Cerebellar nuclear complex (tissue), 1 donor: ENCODE results near the gene OR9A2.

ENCODE experiments used
- DNase-seq, 2 experiments: peaks; one replicate each; lab custom pipeline; 2025; lab: John Stamatoyannopoulos, UW

OR9A2 gene, protein sequence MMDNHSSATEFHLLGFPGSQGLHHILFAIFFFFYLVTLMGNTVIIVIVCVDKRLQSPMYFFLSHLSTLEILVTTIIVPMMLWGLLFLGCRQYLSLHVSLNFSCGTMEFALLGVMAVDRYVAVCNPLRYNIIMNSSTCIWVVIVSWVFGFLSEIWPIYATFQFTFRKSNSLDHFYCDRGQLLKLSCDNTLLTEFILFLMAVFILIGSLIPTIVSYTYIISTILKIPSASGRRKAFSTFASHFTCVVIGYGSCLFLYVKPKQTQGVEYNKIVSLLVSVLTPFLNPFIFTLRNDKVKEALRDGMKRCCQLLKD

DNA sequence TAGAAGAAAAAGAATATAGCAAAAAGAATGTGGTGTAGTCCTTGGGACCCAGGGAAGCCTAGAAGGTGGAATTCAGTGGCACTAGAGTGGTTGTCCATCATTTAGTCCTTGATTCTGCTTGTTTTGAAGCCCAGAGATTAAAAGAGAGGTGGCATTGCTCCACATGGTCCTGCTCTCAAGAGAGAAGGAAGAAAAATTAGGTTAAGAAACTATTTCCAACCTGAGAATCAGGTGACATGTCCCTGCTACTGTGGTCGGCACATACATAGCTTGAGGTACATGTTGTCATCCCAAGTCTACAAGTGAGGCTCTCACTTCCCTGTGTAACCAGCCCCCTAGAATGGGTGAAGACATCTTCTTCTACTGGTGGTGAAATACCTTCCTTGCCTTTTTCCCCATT lies at the start of gene OR9A2:
Gene OR9A2, minus strand, starts transcription at position 101 of the 400 bp plus-strand sequence. Its CDS starts 0 bp downstream, at position 101.
- DNase-seq, result no peak

DNA sequence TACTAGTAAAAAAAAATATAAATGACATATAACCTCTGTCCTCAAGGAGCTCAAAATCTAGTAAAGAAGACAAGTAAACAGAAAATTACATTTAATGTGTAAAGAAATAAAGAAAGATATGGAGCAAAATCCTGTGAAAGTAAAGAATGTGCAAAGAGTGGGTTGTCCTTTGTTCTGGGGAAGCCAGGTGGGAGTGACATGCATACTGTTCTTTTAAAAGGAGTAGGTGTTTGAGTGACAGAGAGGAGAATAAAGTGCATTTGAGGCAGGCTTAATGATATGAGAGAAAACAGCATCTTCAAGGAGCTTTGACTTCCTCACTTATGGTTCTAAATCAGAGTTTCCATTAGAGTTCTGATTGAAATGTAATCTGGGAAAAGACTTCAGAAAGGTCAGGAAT lies 47.2 kb upstream of the OR9A2 start:
- DNase-seq, result no peak

DNA sequence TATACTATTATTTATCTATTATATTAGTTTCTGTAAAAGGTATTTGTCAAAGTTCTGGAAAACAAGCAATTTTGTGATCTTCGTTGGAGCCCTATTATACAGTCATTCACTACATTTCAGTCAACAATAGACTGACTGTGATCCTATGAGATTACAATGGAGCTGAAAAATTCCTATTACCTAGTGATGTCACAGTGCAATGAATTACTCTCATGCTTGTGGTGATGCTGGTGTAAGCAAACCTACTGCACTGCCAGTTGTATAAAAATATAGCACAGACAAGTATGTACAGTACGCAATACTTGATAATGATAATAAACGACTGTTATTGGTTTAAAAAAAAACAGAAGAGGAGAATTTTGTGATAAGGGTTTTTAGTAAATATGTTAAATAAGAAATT lies 46.6 kb upstream of the OR9A2 start:
- DNase-seq, result no peak

DNA sequence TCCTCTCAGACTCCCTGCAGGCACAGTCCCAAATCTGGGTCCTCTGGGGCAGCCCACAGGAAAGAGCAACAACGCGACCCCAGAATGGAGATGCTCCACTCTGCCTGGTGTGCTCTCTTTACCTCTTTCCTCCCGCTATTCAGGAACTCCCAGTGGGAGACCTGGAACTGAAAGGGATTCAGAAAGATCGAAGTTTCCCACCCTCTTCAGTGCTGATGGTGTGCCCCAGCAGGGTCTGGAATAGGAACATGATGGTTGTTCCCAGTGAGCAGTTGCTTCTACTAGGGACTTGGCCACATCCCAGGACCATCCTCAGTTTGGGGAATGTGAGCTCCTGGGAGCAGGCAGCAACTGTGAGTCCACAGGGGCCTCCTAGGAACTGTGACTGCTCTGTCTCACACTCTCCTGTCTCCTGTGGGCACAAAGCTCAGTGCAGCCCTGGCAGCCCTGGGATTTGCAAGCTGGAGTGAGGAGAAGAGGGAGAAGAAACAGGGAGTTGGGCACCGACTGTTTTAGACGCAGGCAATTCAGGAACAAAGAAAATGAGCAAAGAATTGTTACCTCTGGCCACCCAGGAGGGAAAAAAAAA lies 43.1 kb upstream of the OR9A2 start:
- DNase-seq, result no peak

DNA sequence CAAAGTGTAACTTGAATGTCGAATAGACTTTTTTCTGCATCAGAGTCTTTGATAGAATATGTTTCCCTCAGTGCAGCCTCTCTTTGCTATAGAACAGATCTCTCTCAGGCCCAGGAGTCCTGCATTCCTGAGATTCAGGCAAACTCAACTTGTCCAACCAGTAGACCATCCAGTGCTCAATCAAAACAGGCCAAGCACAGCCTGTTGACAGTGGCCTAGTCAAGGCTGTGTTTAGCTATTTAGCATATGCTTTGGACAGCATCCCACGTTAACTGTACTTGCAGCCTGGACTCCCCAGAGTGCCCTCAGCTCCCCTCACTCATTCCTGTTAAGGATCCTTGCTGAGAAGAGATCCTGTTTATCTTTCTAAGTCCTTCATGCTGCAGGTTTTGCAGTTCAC lies 41.5 kb upstream of the OR9A2 start:
- no peak for DNase-seq

DNA sequence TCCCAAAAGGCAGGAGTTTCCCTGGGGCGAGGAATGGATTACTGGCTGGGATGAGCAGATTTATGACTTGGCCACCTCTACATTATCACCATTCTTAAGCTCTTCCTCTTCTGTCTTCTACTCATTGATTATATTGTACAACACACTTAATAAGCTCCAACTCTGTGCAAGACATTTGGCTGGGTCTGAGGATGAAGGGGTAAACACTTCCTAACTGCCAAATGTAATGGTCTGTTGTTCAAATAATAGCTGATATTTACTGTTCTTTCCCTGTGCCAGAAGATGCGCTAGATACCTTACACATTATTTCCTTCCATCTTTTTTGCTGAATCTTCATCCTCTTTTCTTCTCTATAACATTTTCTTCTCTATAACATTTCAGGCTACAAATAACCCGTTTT lies 36.8 kb upstream of the OR9A2 start:
- DNase-seq, result no peak

DNA sequence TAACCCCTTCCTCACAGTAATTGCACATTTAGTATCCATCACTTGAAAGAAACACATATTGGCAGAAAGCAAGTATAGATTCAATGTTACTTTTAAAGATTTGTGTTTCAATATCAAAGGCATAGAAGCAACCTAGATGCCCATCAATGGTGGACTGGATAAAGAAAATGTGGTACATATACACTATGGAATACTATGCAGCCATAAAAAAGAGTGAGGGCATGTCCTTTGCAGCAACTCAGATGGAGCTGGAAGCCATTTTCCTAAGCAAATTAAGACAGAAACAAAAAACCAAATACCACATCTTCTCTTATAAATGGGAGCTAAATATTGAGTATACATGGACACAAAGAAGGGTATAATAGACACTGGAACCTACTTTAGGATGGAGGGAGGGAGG lies 28.8 kb upstream of the OR9A2 start:
- DNase-seq, result no peak

DNA sequence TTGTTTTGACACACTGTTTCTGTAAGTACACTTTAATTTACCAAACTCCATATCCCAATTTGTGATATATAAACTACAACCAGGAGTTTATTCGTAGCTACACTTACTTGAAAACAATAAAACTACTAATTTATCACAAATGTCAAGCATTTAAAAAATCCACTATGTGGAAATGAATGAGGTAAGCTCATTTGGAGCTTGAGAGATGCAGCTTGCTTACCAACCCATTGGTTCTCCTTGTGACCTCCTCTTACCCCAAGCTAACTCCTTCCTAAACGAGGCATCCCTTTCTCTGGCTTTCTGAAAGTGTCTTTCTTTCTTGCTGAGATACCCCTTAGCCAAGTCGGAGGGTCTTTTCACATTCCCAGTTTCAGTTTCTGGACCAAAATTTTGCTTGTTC lies 27.7 kb upstream of the OR9A2 start:
- DNase-seq, result no peak

DNA sequence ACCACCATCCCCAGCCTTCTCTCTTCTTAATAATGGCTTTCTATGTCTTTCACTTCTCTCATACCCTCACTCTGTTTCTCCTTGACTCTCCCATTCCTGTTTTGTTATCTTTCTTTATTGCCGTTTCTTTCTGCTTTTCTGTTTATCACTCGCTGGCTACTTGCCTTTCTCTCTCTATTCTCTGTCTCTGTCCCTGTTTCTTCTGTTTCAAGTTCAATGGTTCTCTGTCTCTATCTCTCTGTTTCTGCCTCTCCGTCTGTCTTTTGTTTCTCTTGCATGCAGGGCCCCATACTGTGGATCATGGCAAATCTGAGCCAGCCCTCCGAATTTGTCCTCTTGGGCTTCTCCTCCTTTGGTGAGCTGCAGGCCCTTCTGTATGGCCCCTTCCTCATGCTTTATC lies 25.1 kb upstream of the OR9A2 start, which contains the start of gene OR6V1:
Gene OR6V1, plus strand, starts transcription at position 301 of the 400 bp plus-strand sequence. Its CDS starts 0 bp downstream, at position 301.
- DNase-seq, result no peak

DNA sequence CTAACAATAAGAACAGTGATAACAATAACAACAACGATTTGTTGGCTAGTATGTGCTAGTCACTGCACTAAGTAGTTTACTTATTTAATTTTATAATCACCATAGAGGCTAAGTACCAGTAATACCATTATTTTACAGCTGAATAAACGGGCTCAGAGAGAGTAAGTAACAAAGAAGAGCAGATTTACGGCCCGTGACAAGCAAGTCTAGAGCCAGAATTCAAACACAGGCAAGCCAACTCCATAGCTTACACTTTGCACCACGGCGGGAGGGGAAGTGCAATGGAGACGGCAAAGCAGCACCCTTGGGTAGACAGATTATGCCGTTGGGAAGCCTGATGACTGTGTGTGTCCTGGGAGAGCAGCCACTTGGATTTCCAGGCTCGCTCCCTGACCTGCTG lies 24.0 kb upstream of the OR9A2 start:
- no peak for DNase-seq

DNA sequence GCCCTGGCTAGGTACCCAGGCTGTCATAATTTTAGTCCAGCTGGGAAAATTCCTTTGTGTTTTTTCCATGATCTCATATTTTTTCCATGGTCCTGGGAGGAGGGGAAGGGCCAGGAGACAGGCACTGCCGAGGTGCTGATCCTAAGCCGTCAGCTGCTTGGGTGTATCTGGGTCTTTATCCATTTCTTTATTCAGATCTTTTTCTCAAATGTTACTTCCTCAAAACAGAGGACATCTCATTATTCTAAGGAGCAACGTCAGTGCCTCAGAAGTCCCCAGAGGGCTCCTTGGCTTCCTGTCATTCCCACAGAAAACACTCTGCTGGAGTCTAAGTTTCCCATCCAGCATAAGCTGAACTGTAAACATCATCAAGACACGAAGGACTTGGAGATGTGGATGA lies 22.4 kb upstream of the OR9A2 start:
- DNase-seq, result no peak

DNA sequence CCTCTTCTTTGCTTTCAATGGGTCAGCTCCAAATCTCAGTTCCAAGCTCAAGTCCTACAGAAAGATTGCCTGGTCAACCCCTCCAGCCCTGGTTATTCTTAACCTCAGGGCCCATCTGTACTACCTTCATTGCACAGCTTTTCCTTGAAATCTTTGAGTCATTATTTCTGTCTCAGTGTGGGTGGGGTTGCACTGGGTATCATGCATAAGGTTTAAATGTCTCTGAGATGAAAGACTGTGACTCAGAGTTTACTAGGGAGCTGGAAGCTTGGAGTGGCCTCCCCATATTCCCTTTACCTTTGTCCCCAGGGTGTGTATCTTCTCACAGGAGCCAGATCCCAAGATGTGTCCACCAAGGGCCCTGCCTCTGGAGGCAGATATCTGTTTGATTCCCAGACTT lies 21.9 kb upstream of the OR9A2 start:
- no peak for DNase-seq

DNA sequence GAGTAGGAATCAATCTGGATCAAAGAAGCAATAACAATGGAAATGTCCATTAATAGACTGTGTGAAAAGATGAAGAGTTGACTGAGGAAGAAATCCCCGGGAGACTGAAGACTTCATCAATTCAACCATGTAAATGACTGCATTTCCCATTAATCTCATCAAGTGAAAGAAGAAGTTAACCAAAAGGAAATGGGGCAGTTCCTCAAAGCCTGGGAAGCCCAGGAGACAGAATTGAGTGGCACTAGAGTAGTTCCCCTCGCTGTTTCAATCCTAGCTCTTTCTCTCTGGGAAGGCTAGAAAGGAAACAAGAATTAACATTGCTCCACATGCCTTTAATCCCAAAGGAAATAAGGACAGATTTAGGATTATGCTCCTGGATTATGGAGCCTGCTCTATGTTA lies 20.4 kb upstream of the OR9A2 start:
- no peak for DNase-seq

DNA sequence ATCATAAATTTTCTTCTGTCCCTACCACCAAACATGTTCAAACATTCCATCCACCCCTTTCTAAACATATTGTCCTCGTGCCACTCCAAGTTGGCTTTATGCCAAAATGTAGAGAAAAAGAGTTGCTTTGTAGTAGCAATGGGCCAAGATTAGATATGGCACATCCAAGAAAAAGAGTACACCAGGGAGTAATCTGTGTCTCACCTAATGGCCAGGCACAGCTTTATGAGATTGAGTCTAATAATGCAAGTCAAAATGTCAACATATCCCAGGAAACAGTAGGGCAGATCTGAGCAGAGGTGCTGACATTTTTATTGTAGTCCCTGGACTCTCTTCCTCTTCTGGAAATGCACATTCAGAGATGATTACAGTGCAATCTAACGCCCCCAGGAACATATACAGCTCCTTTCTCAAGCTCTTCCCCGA lies 19.5 kb upstream of the OR9A2 start:
- DNase-seq, result no peak

DNA sequence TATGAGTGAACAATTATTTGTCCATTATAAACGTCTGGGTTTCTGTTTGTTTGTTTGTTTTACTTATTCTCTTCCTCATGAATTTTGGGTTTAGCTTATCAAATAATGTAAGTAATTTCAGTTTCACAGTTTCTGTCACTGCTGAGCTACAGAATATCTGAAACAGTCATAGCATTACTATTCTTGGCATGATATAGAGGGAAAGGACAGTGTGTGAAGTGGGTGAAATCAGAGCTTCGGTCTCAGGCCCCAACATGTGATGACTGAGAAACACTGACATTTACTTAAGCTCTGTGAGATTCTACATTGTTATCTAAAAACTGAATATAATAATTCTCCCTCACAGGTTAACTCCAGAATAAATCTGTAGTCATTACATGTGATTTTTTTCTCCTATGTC lies 16.5 kb upstream of the OR9A2 start:
- DNase-seq, result no peak

DNA sequence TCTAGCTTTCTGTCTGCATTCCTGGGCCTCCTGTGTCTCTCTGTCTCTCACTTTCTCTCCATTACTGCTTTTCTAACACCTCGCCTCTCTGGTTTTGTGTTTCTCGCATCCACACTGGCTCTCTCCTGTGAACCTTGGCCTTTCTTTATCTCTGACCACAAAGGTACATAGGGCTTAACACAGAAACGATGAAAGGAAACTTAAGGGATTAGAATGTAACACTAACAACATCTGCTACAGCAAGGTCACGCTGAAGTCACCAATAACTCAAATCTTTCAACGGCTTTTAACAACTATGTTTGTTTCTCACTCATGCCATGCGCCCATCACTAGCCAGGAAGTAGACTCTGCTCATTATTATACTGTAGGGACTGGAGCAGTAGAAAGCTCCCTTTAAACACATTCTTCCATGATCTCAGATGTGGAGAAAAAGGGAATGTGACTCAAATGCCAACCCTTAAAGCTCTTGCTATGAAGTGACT lies 15.9 kb upstream of the OR9A2 start:
- DNase-seq, result no peak

DNA sequence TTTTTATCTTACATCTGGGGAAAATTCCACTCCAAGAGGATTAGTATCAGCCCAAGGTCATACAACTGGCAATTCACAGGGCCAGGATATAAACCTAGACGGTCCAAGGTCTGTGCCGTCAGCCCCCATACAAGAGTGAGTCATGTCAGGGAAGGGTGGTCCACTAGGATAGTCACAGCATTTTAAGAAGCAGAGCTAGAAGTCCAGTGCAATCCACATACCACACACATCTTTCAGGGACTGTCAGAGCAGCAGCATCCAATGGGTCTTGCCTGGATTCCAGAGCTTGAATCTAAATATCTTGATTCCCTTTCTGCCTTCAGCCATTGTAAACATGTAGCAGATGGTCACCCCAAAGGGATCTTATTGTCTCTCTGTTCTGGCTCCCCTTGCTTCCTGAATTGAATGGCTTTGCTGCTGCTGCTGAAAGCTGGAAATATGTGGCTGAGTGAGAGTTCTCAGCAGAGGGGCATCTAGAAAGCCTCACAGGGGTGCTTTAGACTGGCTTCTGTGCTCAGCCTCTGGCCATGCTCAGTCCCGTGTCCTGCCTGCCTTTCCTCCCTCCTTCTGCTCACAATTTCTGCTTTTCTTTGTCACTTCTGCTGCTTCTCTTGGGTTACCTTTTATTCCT lies 15.3 kb upstream of the OR9A2 start:
- DNase-seq, result no peak

DNA sequence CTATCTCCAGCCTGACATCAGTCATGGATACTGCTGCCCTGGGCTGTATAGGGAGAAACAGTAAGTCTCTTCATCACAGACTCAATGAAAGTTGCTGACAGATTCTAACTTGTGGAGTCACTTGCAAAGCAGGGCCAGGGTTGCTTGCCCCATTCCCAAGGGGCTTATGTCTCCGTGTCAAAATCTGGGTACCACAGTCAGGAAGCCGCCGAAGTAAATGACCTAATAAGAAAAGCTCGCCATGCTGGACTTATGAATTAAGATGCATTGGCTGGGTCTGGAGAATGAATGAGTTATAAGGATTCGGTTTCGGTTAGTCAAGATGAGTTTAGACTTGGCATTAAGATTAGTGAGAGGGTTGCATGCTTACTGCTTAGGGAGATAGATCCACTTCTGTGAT lies 14.4 kb upstream of the OR9A2 start:
- DNase-seq, result no peak

DNA sequence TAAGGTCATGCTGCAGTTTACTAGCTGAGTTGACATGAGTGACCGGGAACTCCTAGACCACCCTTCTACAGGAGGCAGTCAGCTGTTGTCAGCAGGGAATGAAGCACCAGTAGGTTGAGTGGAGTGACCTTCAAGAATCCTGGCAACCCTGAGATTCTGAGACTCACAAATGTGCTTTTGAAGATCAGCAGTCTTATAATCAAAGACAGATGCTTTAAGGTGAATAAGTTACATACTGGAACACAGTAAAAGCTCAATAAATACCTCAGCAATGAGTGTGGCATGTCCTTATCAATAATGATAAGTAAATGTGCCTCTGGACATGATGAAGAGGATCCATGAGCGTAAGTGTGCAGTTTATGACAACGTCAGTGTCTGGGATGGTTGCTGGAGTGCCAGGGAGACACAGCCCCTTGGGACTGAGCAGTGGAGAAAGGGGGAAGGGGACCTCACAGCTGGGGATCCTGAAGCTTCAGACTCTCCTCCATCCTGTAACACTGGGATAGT lies 13.3 kb upstream of the OR9A2 start:
- no peak for DNase-seq

DNA sequence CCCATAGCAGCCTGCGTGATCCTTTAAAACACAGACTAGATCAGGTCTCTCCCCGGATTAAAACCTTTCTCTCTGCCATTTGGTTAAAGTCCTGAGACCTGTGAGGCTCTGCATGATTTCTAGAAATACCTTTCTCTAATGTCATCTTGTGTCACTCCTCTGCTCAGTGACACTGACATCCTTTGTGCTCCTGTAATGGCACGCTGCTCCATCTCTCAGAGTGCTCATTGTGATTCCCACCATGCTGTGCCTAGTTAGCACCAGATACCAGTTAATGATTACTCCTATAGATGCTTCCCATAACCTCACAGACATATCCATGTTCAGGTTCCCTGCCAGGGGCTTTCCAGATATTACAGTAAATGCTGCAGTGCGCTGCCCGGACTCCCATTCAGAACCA lies 11.7 kb upstream of the OR9A2 start:
- DNase-seq, result no peak

DNA sequence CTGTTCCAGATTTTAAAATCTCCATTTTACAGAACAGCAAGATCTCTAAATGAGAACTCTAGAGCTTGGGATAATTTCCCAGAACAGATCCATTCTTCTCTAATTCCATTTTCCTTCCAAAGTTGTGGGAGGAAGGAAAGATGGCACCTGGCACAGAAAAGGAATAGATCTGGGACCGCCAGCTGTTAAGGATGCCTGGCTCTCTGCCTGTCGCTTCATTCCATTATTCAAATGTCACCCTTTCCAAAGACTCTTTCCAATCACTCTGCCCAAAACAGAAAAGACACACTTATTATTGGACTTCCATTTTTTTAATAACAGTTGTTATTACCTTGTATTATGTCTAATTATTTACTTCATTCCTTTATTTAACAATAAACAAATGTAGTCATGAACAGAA lies 751 bp upstream of the OR9A2 start:
- DNase-seq, result no peak

DNA sequence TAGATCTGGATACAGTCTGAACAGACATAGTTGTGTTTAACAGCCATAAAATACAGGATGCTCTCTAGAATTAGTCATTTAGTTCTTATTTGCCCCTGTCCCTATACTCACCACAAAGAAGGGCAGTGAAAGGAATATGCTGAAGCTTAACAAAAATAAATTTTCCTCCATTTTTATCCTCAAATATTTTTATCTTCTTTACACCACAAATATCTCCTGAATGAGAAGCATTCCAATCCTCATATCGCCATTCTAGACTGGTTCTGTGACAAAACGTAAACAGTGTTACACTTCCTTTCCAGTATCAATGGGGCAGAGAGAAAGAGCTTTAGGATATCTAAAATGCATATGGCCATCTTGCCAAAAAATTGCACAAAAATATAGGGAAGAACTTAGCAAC lies 1.6 kb downstream of the OR9A2 start:
- DNase-seq, result no peak

DNA sequence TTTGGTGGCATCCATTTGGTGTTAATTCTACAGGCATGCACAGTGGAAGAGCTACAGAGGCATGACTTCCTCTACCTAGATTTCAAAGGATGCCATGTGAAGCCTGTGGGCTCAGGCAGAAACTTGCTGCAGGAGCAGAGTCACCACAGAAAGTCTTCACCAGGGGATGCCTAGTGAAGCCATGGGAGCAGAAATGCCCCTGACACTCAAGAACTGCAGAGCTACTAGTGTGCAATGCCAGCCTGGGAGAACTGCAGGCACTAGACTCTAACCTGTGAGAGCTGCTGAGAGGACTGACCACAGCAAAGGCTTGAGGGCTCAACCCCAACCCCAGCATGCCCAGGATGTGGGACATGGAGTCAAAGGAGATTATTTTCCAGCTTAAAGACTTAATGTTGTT lies 3.9 kb downstream of the OR9A2 start:
- no peak for DNase-seq
